OCI-LY7 (cell line): Measurements from ENCODE around the gene JPH2. TPM values are rescaled to one million over a fixed set of nuclear protein-coding genes. Genes with fewer than 3 reads are reported as not detected.

ENCODE experiments used
- BruUV-seq: library from RNA; stranded (reverse); fragments of 400-500 nt; replicated peaks from 2 replicates; lab custom pipeline; 2021; lab: Mats Ljungman, UMichigan
- CTCF ChIA-PET: fragments of 300-600 bp; sonication (Branson Sonifier 250); formaldehyde crosslinking; loops from one replicate; lab custom pipeline; 2022; ENCODE audit warnings: antibody characterized with exemption; ENCODE audit not compliant: unreplicated experiment; lab: Charles Lee
- POLR2A ChIA-PET: fragments of 300-600 bp; sonication (Branson Sonifier 250); formaldehyde crosslinking; loops from one replicate; lab custom pipeline; 2022; ENCODE audit warnings: antibody characterized with exemption; lab: Charles Lee
- DNase-seq: peaks from one replicate; pipeline ENCODE4 v3.0.0-alpha.2; 2015; ENCODE audit warnings: low spot score
- H2AFZ ChIP-seq: fragments of 200-600 bp; sonication (generic), shearing (Covaris generic); 2 replicates; pipeline ENCODE4 v1.6.1; 2014; ENCODE audit warnings: mild to moderate bottlenecking, antibody characterized with exemption, low read length, moderate library complexity
- H3K27ac ChIP-seq: fragments of 200-600 bp; sonication (generic); 2 replicates; pipeline ENCODE4 v1.5.1; 2014; ENCODE audit warnings: mixed run types, low read depth, mild to moderate bottlenecking, moderate library complexity, low read length, inconsistent platforms; ENCODE audit not compliant: poor library complexity, severe bottlenecking
- H3K36me3 ChIP-seq: fragments of 200-600 bp; sonication (generic); 2 replicates; pipeline ENCODE4 v1.6.1; 2014; ENCODE audit warnings: mild to moderate bottlenecking, antibody characterized with exemption, low read length, moderate library complexity, mixed read lengths; ENCODE audit not compliant: insufficient read depth
- H3K4me1 ChIP-seq: fragments of 200-600 bp; sonication (generic); 2 replicates; pipeline ENCODE4 v1.5.1; 2014; ENCODE audit warnings: mild to moderate bottlenecking, low read length; ENCODE audit not compliant: insufficient read depth, poor library complexity, severe bottlenecking
- H3K4me2 ChIP-seq: fragments of 200-600 bp; sonication (generic); 2 replicates; pipeline ENCODE4 v1.6.1; 2014; ENCODE audit warnings: mild to moderate bottlenecking, low read length
- H3K4me3 ChIP-seq: fragments of 200-600 bp; sonication (generic); 2 replicates; pipeline ENCODE4 v1.5.1; 2014; ENCODE audit warnings: mild to moderate bottlenecking, low read depth, low read length; ENCODE audit not compliant: poor library complexity, severe bottlenecking
- H3K79me2 ChIP-seq: fragments of 200-600 bp; sonication (generic); 2 replicates; pipeline ENCODE4 v1.6.1; 2016; ENCODE audit warnings: low read depth, mild to moderate bottlenecking, low read length, moderate library complexity, mixed read lengths; ENCODE audit not compliant: insufficient read depth
- H3K9me2 ChIP-seq: fragments of 200-600 bp; sonication (generic); 2 replicates; pipeline ENCODE4 v1.6.1; 2016; ENCODE audit warnings: mild to moderate bottlenecking, low read length, mixed read lengths; ENCODE audit not compliant: insufficient read depth
- H3K9me3 ChIP-seq: fragments of 200-600 bp; sonication (generic); 2 replicates; pipeline ENCODE4 v1.6.1; 2014; ENCODE audit warnings: mild to moderate bottlenecking, mixed run types, low read length, mixed read lengths
- H4K20me1 ChIP-seq: fragments of 200-600 bp; sonication (generic); 2 replicates; pipeline ENCODE4 v1.6.1; 2014; ENCODE audit warnings: mild to moderate bottlenecking, antibody characterized with exemption, low read length, moderate library complexity, mixed read lengths; ENCODE audit not compliant: insufficient read depth
- EZH2phosphoT487 ChIP-seq: fragments of 200-600 bp; sonication (generic); IDR thresholded peaks from 2 replicates; pipeline ENCODE4 v1.6.1; 2018; ENCODE audit warnings: low read depth, borderline replicate concordance, mild to moderate bottlenecking, mixed run types, antibody characterized with exemption, low read length, moderate library complexity, mixed read lengths
- intact Hi-C: fragments of 100-400 bp; cut with micrococcal nuclease; formaldehyde crosslinking; loops from one replicate; pipeline ENCODE4 v1.10.0; 2022; ENCODE audit not compliant: unreplicated experiment
- total RNA-seq, 2 experiments: library from RNA; depleted of rRNA in 1 of 2; stranded (reverse); fragments of >200 nt in 1 of 2; shearing (Covaris generic) in 1 of 2; gene quantifications; 2 replicates each; pipeline ENCODE4 v1.2.3, GENCODE V29; 2014 to 2022
- TF ChIP-seq, protein P1 (sequence below): fragments of 200-600 bp; sonication (generic); conservative IDR thresholded peaks from 2 replicates; pipeline ENCODE4 v1.5.1; 2014; ENCODE audit warnings: mild to moderate bottlenecking, antibody characterized with exemption, low read length, moderate library complexity, mixed read lengths

The JPH2 gene
- total RNA-seq, 2 experiments from 2014 or later = not detected

DNA sequence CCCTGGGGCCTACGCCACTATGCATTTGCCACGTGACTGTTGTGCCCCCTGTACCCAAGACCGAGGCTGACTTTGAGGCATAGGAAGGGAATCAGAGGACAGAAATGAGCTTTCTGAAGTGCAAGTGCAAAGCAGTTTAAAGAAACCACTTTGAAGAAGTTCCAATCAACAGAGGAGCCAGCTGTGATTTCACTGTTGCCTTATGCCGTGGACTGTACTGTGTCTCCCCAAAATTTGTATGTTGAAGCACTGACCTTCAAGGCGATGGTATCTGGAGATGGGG lies 111.1 kb downstream of the JPH2 start:
- Histone ChIP-seq H3K9me2 (no peaks in the 10 kb centered on the region), H2AFZ (no peak overlapping the region), H3K9me3 (no peaks in the 10 kb centered on the region), H3K4me2 (no peak overlapping the region), H4K20me1 (no peaks in the 10 kb centered on the region), H3K36me3 (no peaks in the 10 kb centered on the region), H3K27ac (no peak overlapping the region), H3K79me2 (no peaks in the 10 kb centered on the region), H3K4me3 (no peak overlapping the region), H3K4me1 (no peaks in the 10 kb centered on the region)
- ChIA-PET POLR2A (interaction anchor here (1.0 kb wide), 1 partner anchor 134 kb away, joined by 3 read pairs; no protein-coding TSS in a partner anchor), CTCF (no interaction called here)
- DNase-seq = no peak
- no TSS peak for BruUV-seq
- TF ChIP-seq EZH2phosphoT487 = no peak
- TF ChIP-seq, protein P1, sequence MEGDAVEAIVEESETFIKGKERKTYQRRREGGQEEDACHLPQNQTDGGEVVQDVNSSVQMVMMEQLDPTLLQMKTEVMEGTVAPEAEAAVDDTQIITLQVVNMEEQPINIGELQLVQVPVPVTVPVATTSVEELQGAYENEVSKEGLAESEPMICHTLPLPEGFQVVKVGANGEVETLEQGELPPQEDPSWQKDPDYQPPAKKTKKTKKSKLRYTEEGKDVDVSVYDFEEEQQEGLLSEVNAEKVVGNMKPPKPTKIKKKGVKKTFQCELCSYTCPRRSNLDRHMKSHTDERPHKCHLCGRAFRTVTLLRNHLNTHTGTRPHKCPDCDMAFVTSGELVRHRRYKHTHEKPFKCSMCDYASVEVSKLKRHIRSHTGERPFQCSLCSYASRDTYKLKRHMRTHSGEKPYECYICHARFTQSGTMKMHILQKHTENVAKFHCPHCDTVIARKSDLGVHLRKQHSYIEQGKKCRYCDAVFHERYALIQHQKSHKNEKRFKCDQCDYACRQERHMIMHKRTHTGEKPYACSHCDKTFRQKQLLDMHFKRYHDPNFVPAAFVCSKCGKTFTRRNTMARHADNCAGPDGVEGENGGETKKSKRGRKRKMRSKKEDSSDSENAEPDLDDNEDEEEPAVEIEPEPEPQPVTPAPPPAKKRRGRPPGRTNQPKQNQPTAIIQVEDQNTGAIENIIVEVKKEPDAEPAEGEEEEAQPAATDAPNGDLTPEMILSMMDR = no peak
- intact Hi-C loops = no loop called here

DNA sequence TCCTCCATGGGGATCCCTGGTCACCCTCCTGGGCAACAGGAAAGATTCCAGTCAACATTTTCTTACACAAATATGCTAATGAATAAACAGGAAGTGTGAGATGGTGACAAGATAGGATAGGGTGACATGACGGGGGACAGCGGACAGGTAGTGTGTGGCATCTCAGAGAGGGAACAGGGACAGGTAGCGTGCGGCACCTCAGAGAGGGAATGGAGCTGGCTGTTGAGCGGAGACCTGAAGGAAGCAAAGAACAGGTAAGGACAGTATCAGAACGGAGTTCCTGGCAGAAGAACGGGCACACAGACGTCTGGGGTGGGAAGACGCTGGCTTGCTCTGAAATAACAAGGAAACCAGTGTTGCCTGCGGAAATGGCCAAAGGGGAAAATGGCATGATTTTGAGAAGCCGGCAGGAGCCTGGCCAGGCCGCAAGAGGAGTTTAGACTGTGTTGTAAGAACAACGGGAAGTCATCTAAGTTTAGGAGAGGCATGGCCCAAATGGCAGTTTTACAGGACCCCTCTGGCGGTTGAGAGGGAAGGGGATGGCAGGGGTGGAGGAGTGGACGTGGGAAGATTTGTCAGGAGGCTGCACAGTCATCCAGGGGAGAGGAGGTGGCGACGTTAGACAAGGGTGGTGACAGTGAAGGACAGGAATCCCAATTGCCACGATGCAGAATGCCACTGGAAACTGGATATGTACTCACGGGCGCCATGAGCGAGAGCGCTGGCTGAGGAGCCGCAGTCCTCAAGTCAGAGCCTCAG lies 111.6 kb downstream of the JPH2 start:
- H4K20me1 ChIP-seq = no peaks in the 10 kb centered on the region
- no peaks in the 10 kb centered on the region for H3K79me2 ChIP-seq
- BruUV-seq = no TSS peak
- no peaks in the 10 kb centered on the region for H3K36me3 ChIP-seq
- H3K9me3 ChIP-seq = no peaks in the 10 kb centered on the region
- H3K4me1 ChIP-seq = no peaks in the 10 kb centered on the region
- intact Hi-C loops = no loop called here
- no peak overlapping the region for H3K4me2 ChIP-seq
- DNase-seq = no peak
- no peak overlapping the region for H2AFZ ChIP-seq
- no peak overlapping the region for H3K4me3 ChIP-seq
- TF ChIP-seq EZH2phosphoT487 = no peak
- TF ChIP-seq, protein P1 = no peak
- ChIA-PET POLR2A (no interaction called here), CTCF (no interaction called here)
- H3K9me2 ChIP-seq = no peaks in the 10 kb centered on the region
- H3K27ac ChIP-seq = no peak overlapping the region

DNA sequence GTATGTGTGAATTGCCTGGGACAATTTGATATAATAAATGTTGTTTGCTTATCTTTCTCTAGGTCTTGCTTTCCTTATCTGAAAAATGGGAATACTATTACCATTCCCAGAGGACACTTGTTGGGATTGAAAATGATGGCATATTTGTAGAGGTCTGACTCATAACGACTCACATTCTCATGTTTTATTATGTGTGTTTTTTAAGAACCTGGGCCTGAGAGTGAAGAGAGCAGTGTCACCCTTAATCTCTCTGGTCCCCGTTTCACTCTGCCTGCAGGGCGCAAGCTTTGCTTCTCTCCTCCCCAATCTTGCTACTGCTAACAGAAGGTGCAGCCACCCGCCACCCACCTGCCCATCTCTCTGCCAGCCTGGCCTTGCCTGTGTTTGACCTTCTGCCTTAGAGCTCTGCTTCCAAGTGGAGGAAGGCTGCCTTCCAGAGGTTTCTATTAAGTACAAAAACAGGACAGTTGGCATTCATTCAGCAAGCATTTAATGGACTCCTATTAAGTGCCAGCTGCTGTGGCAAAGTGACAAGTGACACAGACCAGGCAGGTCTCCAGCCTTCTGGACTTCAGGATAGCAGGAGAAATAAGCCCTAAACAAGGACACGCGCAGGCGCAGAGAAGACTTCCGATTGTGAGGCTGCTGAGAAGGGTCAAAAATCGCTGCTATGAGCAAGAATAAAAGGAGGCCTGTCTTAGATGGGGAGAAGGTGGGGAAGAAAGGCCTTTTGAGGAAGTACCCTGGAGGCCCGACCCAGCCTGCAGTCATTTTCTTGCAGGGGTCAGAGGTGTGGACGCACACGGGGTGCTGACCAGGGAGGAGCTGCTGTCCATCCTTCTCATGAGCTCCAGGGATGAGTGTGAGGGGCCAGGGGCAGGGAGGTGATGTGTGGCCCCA lies 112.5 kb downstream of the JPH2 start:
- Histone ChIP-seq H4K20me1 (no peaks in the 10 kb centered on the region), H3K36me3 (no peaks in the 10 kb centered on the region), H2AFZ (no peak overlapping the region), H3K79me2 (no peaks in the 10 kb centered on the region), H3K4me1 (no peaks in the 10 kb centered on the region), H3K9me3 (no peaks in the 10 kb centered on the region), H3K27ac (no peak overlapping the region), H3K4me2 (no peak overlapping the region), H3K9me2 (no peaks in the 10 kb centered on the region), H3K4me3 (no peak overlapping the region)
- DNase-seq = no peak
- CTCF ChIA-PET = no interaction called here
- POLR2A ChIA-PET = no interaction called here
- BruUV-seq = no TSS peak
- TF ChIP-seq EZH2phosphoT487 = no peak
- TF ChIP-seq, protein P1 = no peak
- intact Hi-C loops = no loop called here
